ENCODE measurements around the gene PDPR.

GRCh38 chr16:70160388-70160787 is 46.3 kb downstream of the PDPR start:
- TF ChIP-seq GTF2F1 (IDR thresholded peaks at IDR 0.05; ENCODE audit: borderline replicate concordance, low read depth, low read length) (no peak), SRF (IDR thresholded peaks at IDR 0.05; ENCODE audit: low read depth, low read length) (no peak), CTCF (IDR thresholded peaks at IDR 0.05; ENCODE audit: control extremely low read depth in 1 of 3, insufficient read depth in 1 of 3, low read depth in 1 of 3, low read length in 3 of 3) (no peak), SUZ12 (IDR thresholded peaks at IDR 0.05; ENCODE audit: low read length) (no peak), POLR2A (IDR thresholded peaks at IDR 0.05; ENCODE audit: control extremely low read depth in 1 of 2, low read depth in 2 of 2, low read length in 2 of 2) (no peak), RAD21 (IDR thresholded peaks at IDR 0.05 in 1 of 2, conservative IDR thresholded peaks at IDR 0.05 in 1 of 2; ENCODE audit: low read depth in 2 of 2, low read length in 2 of 2) (no peak)
- TF ChIP-seq, protein P1, sequence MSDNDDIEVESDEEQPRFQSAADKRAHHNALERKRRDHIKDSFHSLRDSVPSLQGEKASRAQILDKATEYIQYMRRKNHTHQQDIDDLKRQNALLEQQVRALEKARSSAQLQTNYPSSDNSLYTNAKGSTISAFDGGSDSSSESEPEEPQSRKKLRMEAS (IDR thresholded peaks at IDR 0.05), result no peak
